HepG2 (cell line): Measurements from ENCODE around the gene MRFAP1. TPM values are rescaled to one million over a fixed set of nuclear protein-coding genes. Genes with fewer than 3 reads are reported as not detected.

Experiments used
- ATRX ChIP-seq: sonication (generic); formaldehyde crosslinking; IDR thresholded peaks from 2 replicates; pipeline ENCODE4 v1.4.0; 2020; ENCODE audit warnings: missing genetic modification reagents, borderline replicate concordance
- NR3C1 ChIP-seq: sonication (generic); formaldehyde crosslinking; IDR thresholded peaks from 2 replicates; pipeline ENCODE4 v1.4.0; 2020; ENCODE audit warnings: missing genetic modification reagents
- ONECUT2 ChIP-seq: sonication (generic); formaldehyde crosslinking; IDR thresholded peaks from 2 replicates; pipeline ENCODE4 v1.4.0; 2020; ENCODE audit warnings: missing genetic modification reagents
- TBL1XR1 ChIP-seq: fragments of 150-350 bp; IDR thresholded peaks from 2 replicates; pipeline ENCODE4 v1.6.1; 2014; ENCODE audit warnings: borderline replicate concordance, low read length; ENCODE audit not compliant: partially characterized antibody
- ZC3H13 ChIP-seq: sonication (generic); formaldehyde crosslinking; IDR thresholded peaks from 2 replicates; pipeline ENCODE4 v1.8.1; 2023; ENCODE audit warnings: mild to moderate bottlenecking, missing genetic modification reagents, moderate library complexity
- ZFP1 ChIP-seq: IDR thresholded peaks from 2 replicates; pipeline ENCODE4 v1.6.1; 2016
- ZNF33B ChIP-seq: sonication (generic); formaldehyde crosslinking; IDR thresholded peaks from 2 replicates; pipeline ENCODE4 v1.5.1; 2020; ENCODE audit warnings: mild to moderate bottlenecking, missing genetic modification reagents
- ZNF383 ChIP-seq: sonication (generic); formaldehyde crosslinking; IDR thresholded peaks from 2 replicates; pipeline ENCODE4 v1.4.0; 2020; ENCODE audit warnings: missing genetic modification reagents, mild to moderate bottlenecking, borderline replicate concordance
- ZNF496 ChIP-seq: sonication (generic); formaldehyde crosslinking; IDR thresholded peaks from 2 replicates; pipeline ENCODE4 v1.8.1; 2023; ENCODE audit warnings: mild to moderate bottlenecking, moderate library complexity, missing genetic modification reagents; ENCODE audit not compliant: insufficient replicate concordance
- ZNF510 ChIP-seq: sonication (generic); formaldehyde crosslinking; IDR thresholded peaks from 2 replicates; pipeline ENCODE4 v1.4.0; 2020; ENCODE audit warnings: low read depth, mild to moderate bottlenecking, missing genetic modification reagents
- ZNF552 ChIP-seq: sonication (generic); formaldehyde crosslinking; IDR thresholded peaks from 2 replicates; pipeline ENCODE4 v1.9.0; 2022; ENCODE audit warnings: missing genetic modification reagents, mild to moderate bottlenecking, borderline replicate concordance
- ZNF7 ChIP-seq: IDR thresholded peaks from 2 replicates; pipeline ENCODE4 v1.6.1; 2016; ENCODE audit warnings: missing biosample characterization, missing genetic modification reagents
- ZNF788 ChIP-seq: sonication (generic); formaldehyde crosslinking; IDR thresholded peaks from 2 replicates; pipeline ENCODE4 v1.5.0; 2020; ENCODE audit warnings: mild to moderate bottlenecking, missing genetic modification reagents, borderline replicate concordance
- polyA plus RNA-seq, 8 experiments: library from polyadenylated mRNA; depleted of rRNA in 3 of 8; stranded (reverse) in 7 of 8; unstranded in 1 of 8; fragments of >200 nt; fragmentation: Illumina TruSeq in 4 of 8; extraction: Trizol in 4 of 8; gene quantifications; 2 replicates each; pipeline versions ENCODE4 v1.2.1 to v1.2.3, GENCODE V29; 2011 to 2016; ENCODE audit warnings: low read depth in 4 of 8, missing spikeins in 1 of 8, mixed read lengths in 1 of 8; ENCODE audit not compliant: insufficient read depth in 1 of 8
- total RNA-seq, 5 experiments: library from RNA; depleted of rRNA; stranded (reverse); fragments of >200 nt; fragmentation: Illumina TruSeq; extraction: Trizol; gene quantifications; 2 replicates each; pipeline ENCODE4 v1.2.3, GENCODE V29; 2016; ENCODE audit warnings: low read depth in 1 of 5
- TF ChIP-seq, protein P1 (sequence below): sonication (generic); formaldehyde crosslinking; IDR thresholded peaks from 2 replicates; pipeline ENCODE4 v1.4.0; 2020; ENCODE audit warnings: missing genetic modification reagents
- TF ChIP-seq, protein P2 (sequence below): sonication (generic); formaldehyde crosslinking; IDR thresholded peaks from 2 replicates; pipeline ENCODE4 v1.5.1; 2020; ENCODE audit warnings: mild to moderate bottlenecking, missing genetic modification reagents, moderate library complexity
- TF ChIP-seq, protein P3 (sequence below): IDR thresholded peaks from 2 replicates; pipeline ENCODE4 v1.6.1; 2018; ENCODE audit warnings: missing genetic modification reagents, mild to moderate bottlenecking, missing compliant biosample characterization
- TF ChIP-seq, protein P4 (sequence below): sonication (generic); formaldehyde crosslinking; IDR thresholded peaks from 2 replicates; pipeline ENCODE4 v1.4.0; 2020; ENCODE audit warnings: mild to moderate bottlenecking, low read depth, missing genetic modification reagents
- TF ChIP-seq, protein P5 (sequence below): sonication (generic); formaldehyde crosslinking; IDR thresholded peaks from 2 replicates; pipeline ENCODE4 v1.4.0; 2020; ENCODE audit warnings: missing genetic modification reagents, mild to moderate bottlenecking, borderline replicate concordance
- TF ChIP-seq, protein P6 (sequence below): IDR thresholded peaks from 2 replicates; pipeline ENCODE4 v1.6.1; 2016; ENCODE audit warnings: mild to moderate bottlenecking, missing biosample characterization, missing genetic modification reagents

MRFAP1 gene
- total and polyA plus RNA-seq, 2 of the 13 experiments (the other 11 are each of a cell fraction or from before 2014, with no cell fraction given) = 112 to 158 TPM

DNA sequence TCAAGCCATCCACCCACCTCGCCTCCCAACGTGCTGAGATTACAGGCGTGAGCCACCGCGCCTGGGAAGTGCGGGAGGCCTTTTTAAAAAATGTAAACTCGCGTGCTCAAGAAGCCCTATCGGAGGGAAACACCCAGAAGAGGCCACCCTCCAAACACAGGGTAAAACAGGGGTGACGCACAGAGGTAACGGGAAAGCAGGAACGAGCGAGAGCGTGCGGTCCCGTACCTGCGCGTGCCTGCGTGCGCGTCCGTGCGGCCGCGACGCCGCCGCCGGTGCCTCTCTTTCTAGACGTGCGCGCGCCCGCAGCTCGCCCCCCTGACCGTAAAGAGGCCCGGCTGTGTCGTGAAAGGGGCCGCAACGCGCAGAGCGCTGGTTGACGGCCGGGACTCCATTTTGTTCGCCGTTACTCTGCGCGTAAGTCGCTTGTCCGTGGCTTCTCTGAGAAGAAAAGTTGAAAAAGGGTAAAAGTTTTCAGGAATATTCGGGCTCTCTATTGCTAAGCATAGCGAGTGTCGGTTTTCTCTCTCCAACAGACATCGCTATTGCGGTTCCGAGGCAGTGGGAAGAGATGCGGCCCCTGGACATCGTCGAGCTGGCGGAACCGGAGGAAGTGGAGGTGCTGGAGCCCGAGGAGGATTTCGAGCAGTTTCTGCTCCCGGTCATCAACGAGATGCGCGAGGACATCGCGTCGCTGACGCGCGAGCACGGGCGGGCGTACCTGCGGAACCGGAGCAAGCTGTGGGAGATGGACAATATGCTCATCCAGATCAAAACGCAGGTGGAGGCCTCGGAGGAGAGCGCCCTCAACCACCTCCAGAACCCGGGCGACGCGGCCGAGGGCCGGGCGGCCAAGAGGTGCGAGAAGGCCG, at the start of gene MRFAP1 (continued):
- TF ChIP-seq, protein P1, sequence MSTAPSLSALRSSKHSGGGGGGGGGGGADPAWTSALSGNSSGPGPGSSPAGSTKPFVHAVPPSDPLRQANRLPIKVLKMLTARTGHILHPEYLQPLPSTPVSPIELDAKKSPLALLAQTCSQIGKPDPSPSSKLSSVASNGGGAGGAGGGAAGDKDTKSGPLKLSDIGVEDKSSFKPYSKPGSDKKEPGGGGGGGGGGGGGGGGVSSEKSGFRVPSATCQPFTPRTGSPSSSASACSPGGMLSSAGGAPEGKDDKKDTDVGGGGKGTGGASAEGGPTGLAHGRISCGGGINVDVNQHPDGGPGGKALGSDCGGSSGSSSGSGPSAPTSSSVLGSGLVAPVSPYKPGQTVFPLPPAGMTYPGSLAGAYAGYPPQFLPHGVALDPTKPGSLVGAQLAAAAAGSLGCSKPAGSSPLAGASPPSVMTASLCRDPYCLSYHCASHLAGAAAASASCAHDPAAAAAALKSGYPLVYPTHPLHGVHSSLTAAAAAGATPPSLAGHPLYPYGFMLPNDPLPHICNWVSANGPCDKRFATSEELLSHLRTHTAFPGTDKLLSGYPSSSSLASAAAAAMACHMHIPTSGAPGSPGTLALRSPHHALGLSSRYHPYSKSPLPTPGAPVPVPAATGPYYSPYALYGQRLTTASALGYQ (CRISPR knock-in tag) = 0 out of 2 replicates have a peak, but pooled peaks have one; percentile 63
- TF ChIP-seq ZNF552 (CRISPR knock-in tag) = no peak
- no peak for TF ChIP-seq ZNF383 (CRISPR knock-in tag)
- TF ChIP-seq ZNF510 (CRISPR knock-in tag) = peak; percentile 87
- no peak for TF ChIP-seq TBL1XR1
- TF ChIP-seq, protein P2, sequence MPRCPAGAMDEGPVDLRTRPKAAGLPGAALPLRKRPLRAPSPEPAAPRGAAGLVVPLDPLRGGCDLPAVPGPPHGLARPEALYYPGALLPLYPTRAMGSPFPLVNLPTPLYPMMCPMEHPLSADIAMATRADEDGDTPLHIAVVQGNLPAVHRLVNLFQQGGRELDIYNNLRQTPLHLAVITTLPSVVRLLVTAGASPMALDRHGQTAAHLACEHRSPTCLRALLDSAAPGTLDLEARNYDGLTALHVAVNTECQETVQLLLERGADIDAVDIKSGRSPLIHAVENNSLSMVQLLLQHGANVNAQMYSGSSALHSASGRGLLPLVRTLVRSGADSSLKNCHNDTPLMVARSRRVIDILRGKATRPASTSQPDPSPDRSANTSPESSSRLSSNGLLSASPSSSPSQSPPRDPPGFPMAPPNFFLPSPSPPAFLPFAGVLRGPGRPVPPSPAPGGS = peak; percentile 65; the same call in 1 of the 2 replicates
- peak; percentile 66; the same call in 1 of the 2 replicates for TF ChIP-seq ZNF33B
- TF ChIP-seq, protein P3, sequence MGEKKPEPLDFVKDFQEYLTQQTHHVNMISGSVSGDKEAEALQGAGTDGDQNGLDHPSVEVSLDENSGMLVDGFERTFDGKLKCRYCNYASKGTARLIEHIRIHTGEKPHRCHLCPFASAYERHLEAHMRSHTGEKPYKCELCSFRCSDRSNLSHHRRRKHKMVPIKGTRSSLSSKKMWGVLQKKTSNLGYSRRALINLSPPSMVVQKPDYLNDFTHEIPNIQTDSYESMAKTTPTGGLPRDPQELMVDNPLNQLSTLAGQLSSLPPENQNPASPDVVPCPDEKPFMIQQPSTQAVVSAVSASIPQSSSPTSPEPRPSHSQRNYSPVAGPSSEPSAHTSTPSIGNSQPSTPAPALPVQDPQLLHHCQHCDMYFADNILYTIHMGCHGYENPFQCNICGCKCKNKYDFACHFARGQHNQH (CRISPR knock-in tag) = peak; percentile 85
- no peak for TF ChIP-seq ZNF496
- no peak for TF ChIP-seq ONECUT2
- peak; percentile 25; the same call in 1 of the 2 replicates for TF ChIP-seq ZNF788
- no peak for TF ChIP-seq ATRX (CRISPR knock-in tag)
- 0 out of 2 replicates have a peak, but pooled peaks have one; percentile 34 for TF ChIP-seq ZFP1 (CRISPR knock-in tag)
- TF ChIP-seq, protein P4, sequence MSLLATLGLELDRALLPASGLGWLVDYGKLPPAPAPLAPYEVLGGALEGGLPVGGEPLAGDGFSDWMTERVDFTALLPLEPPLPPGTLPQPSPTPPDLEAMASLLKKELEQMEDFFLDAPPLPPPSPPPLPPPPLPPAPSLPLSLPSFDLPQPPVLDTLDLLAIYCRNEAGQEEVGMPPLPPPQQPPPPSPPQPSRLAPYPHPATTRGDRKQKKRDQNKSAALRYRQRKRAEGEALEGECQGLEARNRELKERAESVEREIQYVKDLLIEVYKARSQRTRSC (CRISPR knock-in tag) = peak; percentile 59; the same call in 1 of the 2 replicates
- TF ChIP-seq ZC3H13 (CRISPR knock-in tag) = peak; percentile 71; the same call in 1 of the 2 replicates
- TF ChIP-seq, protein P5, sequence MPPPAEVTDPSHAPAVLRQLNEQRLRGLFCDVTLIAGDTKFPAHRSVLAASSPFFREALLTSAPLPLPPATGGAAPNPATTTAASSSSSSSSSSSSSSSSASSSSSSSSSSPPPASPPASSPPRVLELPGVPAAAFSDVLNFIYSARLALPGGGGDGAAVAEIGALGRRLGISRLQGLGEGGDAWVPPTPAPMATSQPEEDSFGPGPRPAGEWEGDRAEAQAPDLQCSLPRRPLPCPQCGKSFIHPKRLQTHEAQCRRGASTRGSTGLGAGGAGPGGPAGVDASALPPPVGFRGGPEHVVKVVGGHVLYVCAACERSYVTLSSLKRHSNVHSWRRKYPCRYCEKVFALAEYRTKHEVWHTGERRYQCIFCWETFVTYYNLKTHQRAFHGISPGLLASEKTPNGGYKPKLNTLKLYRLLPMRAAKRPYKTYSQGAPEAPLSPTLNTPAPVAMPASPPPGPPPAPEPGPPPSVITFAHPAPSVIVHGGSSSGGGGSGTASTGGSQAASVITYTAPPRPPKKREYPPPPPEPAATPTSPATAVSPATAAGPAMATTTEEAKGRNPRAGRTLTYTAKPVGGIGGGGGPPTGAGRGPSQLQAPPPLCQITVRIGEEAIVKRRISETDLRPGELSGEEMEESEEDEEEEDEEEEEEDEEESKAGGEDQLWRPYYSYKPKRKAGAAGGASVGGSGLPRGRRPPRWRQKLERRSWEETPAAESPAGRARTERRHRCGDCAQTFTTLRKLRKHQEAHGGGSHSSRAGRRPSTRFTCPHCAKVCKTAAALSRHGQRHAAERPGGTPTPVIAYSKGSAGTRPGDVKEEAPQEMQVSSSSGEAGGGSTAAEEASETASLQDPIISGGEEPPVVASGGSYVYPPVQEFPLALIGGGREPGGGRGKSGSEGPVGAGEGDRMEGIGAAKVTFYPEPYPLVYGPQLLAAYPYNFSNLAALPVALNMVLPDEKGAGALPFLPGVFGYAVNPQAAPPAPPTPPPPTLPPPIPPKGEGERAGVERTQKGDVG (CRISPR knock-in tag) = 0 out of 2 replicates have a peak, but pooled peaks have one; percentile 50
- no peak for TF ChIP-seq NR3C1 (CRISPR knock-in tag)
- TF ChIP-seq, protein P6, sequence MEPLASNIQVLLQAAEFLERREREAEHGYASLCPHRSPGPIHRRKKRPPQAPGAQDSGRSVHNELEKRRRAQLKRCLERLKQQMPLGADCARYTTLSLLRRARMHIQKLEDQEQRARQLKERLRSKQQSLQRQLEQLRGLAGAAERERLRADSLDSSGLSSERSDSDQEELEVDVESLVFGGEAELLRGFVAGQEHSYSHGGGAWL (CRISPR knock-in tag) = peak; percentile 73; the same call in 1 of the 2 replicates
- TF ChIP-seq ZNF7 (CRISPR knock-in tag) = no peak
